Measurements from ENCODE around the gene QRICH1.

GRCh38 chr3:48985831-48986376 lies 108.0 kb downstream of the QRICH1 start:
- TF ChIP-seq CTCF (conservative IDR thresholded peaks at IDR 0.05; ENCODE audit: low read length) (no peak), EZH2phosphoT487 (IDR thresholded peaks at IDR 0.05; ENCODE audit: borderline replicate concordance, low read depth, low read length) (no peak)
